HG02798 (cell line): ENCODE results near the gene PPP1R9A.
A peak's percentile ranks its signal among the peaks of the same experiment; 100 is the strongest.

Experiments
- ATAC-seq: cut with Tn5 transposase; IDR thresholded peaks from one replicate; pipeline ENCODE4 v1.9.1; 2021; ENCODE audit warnings: mild to moderate bottlenecking; ENCODE audit not compliant: unreplicated experiment, poor library complexity

PPP1R9A gene

GRCh38 chr7:95155965-95156364, 248.6 kb downstream of the PPP1R9A start:
- no peak for ATAC-seq

GRCh38 chr7:95157381-95157780, 250.0 kb downstream of the PPP1R9A start:
- no peak for ATAC-seq

- no peak for ATAC-seq
Measured at GRCh38 chr7:95169678-95170077, 262.3 kb downstream of the PPP1R9A start.

GRCh38 chr7:95172420-95172819, 265.0 kb downstream of the PPP1R9A start:
- no peak for ATAC-seq

GRCh38 chr7:95190515-95190914, 283.1 kb downstream of the PPP1R9A start:
- peak; percentile 44 for ATAC-seq

- ATAC-seq, result no peak
Measured at GRCh38 chr7:95191795-95192194, 284.4 kb downstream of the PPP1R9A start.

- no peak for ATAC-seq
Measured at GRCh38 chr7:95198863-95199262, 291.5 kb downstream of the PPP1R9A start.

GRCh38 chr7:95199779-95200558, 292.6 kb downstream of the PPP1R9A start:
- no peak for ATAC-seq

GRCh38 chr7:95200741-95201140, 293.3 kb downstream of the PPP1R9A start:
- no peak for ATAC-seq

- ATAC-seq, result no peak
Measured at GRCh38 chr7:95201727-95202126, 294.3 kb downstream of the PPP1R9A start.

GRCh38 chr7:95204618-95205017, 297.2 kb downstream of the PPP1R9A start:
- ATAC-seq, result no peak

- ATAC-seq, result no peak
Measured at GRCh38 chr7:95205665-95206225, 298.4 kb downstream of the PPP1R9A start.

- no peak for ATAC-seq
Measured at GRCh38 chr7:95209276-95209675, 301.9 kb downstream of the PPP1R9A start.

GRCh38 chr7:95209788-95210187, 302.4 kb downstream of the PPP1R9A start:
- ATAC-seq, result no peak

- ATAC-seq, result no peak
Measured at GRCh38 chr7:95213148-95213547, 305.8 kb downstream of the PPP1R9A start.

GRCh38 chr7:95213809-95214492, 306.6 kb downstream of the PPP1R9A start:
- no peak for ATAC-seq

- no peak for ATAC-seq
Measured at GRCh38 chr7:95219721-95220120, 312.3 kb downstream of the PPP1R9A start.

GRCh38 chr7:95220328-95220727, 312.9 kb downstream of the PPP1R9A start:
- ATAC-seq, result no peak

- no peak for ATAC-seq
Measured at GRCh38 chr7:95225301-95225700, 317.9 kb downstream of the PPP1R9A start.

- ATAC-seq, result no peak
Measured at GRCh38 chr7:95229301-95229700, 321.9 kb downstream of the PPP1R9A start.

GRCh38 chr7:95238252-95238943, 331.0 kb downstream of the PPP1R9A start:
- no peak for ATAC-seq
